ENCODE measurements around the gene TRERF1. TPM values are rescaled to one million over a fixed set of nuclear protein-coding genes. Genes with fewer than 3 reads are reported as not detected.

Gene TRERF1
- total RNA-seq, 1 donor from 2014 or later = 0.58 TPM

DNA sequence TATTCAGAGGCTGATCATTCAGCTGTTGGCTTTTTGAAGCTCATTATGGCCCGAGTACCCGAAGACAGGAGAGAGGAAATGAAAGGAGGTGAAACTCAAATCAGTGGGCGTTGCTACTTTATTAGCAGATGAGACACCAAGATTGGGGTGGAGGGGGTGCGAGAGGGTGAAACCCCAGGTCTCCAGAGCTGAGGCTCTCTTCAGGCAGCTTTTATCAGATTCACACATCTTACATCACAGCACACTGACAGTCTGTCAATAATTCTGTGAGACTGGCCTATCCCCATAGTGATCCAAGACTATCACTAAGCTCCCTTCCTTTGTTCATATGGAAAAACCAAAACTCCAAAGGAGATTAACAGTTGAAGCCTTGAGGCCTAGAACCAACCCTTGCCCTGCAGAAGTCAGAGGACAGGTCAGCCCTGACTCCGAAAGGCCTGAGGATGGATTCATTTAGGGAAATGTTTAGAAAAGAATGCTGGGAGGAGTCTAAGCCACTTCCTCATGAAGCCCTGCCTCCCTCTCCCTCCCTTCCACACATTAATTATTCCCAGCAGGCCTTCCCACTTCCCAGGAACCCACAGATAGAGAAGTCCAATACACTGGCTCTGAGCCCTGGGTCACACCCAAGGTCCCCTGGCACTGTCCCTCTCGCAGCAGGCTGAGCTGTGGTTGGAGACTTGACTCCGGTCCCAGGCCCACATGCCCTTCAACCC, 23.2 kb downstream of the TRERF1 start:
- ATAC-seq (peak; percentile 93), DNase-seq (ENCODE audit: low spot score) (peak; percentile 61)

- ATAC-seq (no peak), DNase-seq (ENCODE audit: low spot score) (no peak)
These were observed 23.9 kb downstream of the TRERF1 start for GRCh38 chr6:42427871-42428270.

GRCh38 chr6:42426191-42426590, 25.5 kb downstream of the TRERF1 start:
- ATAC-seq (no peak), DNase-seq (ENCODE audit: low spot score) (no peak)

GRCh38 chr6:42424906-42425474, 26.7 kb downstream of the TRERF1 start:
- DNase-seq (ENCODE audit: low spot score) (peak; percentile 18), ATAC-seq (no peak)

DNA sequence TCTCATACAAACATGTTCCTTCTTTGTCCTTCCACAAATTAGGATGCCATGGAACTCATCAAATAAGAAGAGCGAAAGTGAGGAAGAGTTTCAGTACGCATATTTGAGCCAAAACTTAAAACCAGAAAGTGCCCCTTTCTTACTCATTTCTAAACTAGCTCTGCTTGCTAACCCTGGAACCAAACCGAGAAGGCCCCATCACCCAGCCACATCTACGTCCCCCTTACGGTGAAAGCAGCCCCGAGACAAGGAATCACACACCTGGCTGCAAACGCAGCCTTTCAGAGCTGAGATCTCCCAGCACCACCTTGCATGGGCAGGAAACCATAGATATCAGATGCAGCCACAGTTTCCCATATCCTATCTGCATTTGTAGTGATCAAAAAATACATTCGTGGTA, 28.5 kb downstream of the TRERF1 start:
- ATAC-seq = no peak
- peak; percentile 23 for DNase-seq (ENCODE audit: low spot score)

DNA sequence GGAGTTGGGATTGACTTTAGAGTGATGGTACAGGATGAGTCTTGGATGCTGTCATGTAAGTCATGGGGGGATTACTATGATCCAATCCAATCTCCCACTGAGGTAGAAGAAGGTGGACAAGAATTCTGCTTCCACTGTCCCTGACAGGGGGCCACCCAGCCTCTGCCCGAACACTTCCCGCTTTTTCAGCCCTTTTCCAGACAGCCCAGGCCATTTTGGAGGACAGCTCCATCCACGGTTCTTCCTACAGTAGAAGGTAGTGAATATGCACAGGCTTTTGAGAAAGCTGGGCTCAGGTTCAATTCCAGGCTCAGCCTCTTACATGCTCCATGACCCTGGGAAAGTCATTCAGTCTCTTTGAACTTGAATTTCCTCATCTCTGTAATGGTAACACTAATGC, 31.0 kb downstream of the TRERF1 start:
- DNase-seq (ENCODE audit: low spot score) = peak; percentile 10

GRCh38 chr6:42419490-42420280, 32.0 kb downstream of the TRERF1 start:
- ATAC-seq (no peak), DNase-seq (ENCODE audit: low spot score) (peak; percentile 27)

More for the DNA sequence above, 31.0 kb downstream of the TRERF1 start:
- ATAC-seq = no peak

DNA sequence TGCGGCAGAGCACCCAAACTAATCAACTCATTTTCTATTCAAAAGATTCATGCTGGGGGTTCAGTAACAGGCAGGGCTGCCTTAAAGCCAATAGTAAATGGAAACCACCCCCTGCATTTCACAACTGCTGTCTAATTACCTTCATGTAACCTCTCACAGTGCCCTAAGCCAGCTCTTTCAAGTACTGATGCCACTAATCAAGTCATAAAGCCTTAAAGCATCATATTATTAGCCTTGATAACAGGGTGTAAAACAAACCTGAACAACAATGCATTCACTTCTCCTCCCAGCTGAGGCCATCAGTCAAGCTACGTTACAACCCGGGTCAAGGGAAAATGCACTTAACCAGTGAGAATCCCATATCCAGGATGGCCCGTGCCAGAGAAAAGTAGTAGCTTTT, 33.0 kb downstream of the TRERF1 start:
- no peak for ATAC-seq
- peak; percentile 7 for DNase-seq (ENCODE audit: low spot score)

GRCh38 chr6:42417641-42418112, 34.0 kb downstream of the TRERF1 start:
- ATAC-seq (no peak), DNase-seq (ENCODE audit: low spot score) (no peak)

- DNase-seq (ENCODE audit: low spot score) (peak; percentile 33), ATAC-seq (no peak)
These were observed 40.3 kb downstream of the TRERF1 start for GRCh38 chr6:42411406-42411805.

DNA sequence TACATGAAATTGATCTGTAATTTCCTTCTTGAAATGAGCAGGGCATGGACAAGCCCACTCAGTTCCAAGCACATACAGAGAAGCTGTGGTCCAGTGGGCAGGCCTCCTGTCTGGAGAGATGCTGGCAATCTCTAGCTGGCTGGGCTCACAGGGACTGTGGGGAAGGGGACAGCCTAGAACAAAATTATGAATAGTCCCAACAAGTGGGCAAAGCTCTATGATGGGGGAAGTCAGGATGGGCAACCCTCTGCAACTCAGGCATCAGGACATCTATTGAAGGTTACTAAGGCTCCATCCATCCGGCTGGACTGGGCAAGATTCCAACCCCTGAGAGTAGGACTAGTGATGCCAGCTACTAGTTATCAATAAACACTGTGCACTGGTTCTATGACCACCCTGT, 40.9 kb downstream of the TRERF1 start:
- ATAC-seq (no peak), DNase-seq (ENCODE audit: low spot score) (peak; percentile 33)

GRCh38 chr6:42409581-42409980, 42.1 kb downstream of the TRERF1 start:
- no peak for DNase-seq (ENCODE audit: low spot score)

DNA sequence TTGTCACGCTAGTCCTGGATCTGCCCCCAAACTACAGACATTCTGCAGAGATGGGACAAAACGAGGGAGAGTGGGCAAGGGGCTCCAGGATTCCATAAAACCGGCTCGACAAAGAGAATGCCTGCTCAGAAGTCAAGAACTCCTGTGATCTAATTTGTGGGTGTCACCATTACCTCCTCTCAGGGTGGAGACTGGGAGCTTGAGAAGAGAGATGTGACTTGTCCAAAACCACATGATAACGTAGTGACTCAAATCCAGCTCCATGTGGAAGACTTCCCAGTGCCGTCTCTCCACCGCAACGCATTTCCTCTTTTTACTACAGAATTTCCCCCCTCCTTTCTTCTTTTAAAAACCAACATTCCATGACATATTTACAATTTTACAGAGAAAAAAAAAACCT, 44.3 kb downstream of the TRERF1 start:
- ATAC-seq = no peak
- peak; percentile 21 for DNase-seq (ENCODE audit: low spot score)

More at GRCh38 chr6:42409581-42409980, 42.1 kb downstream of the TRERF1 start:
- no peak for ATAC-seq

DNA sequence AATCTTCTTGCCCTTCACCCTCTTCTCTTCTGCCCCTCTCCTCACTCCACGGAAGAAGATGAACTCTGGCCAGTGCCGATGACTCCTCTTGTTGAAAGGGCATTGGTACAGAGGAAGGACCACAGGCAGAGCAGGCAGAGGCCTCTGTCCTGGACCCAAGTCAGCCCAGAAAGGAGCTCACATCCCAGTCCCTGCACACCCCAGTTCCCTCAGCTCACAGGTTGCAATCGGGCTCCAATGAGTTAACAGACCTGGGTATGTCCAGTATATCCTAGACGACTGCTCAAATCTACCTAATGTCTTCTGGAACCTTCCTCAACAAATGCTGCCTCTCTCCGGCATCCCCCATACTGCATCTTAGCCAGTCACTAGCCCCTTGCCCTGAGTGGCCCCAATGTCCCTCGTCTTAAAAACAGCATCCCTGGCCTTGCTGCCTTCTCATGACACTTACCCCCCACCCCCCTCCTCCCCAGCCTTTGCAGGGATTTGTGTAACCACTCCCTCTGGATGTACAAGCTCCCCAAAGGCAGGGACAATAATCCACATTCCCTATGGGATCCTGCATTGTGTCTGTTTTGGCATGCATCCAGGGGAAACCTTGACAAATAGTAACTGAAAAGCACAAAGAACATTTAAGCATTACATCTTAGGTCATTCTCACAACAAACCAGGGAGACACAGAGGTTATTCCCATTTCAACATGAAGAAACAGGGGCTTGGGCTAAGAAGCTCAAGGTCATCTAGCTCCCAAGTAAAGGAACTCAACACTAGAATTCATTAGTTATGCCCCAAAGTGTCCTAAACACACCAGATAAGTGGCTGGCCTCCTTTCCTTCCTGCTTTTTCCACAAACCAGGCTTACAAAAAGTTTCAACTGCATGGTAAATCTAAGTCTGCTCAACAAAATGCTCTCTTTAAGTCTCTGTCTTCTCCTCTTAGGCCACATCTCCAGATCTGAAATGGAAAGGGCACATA, 45.1 kb downstream of the TRERF1 start:
- no peak for ATAC-seq
- DNase-seq (ENCODE audit: low spot score) = peak; percentile 34

GRCh38 chr6:42405021-42405420, 46.7 kb downstream of the TRERF1 start:
- no peak for ATAC-seq
- DNase-seq (ENCODE audit: low spot score) = peak; percentile 3

DNA sequence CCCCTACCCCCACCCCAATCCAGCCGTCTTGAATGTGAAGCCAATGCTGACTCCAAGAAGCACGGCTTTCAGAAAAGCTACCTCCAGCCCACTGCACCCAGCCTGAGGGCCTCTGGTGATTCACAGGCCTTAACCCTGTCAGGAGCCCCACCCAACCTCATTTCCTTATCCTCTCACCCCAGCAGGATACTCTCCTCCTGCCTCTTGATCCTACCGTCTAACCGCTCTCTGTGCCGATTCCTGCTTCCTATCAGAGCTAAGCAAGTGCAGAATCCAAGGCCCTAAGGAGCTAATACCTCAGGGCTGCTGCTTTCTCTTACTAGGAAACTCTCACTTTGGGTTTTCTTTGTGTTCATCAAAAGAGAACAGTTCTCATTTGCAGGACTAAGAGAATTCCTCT, 47.2 kb downstream of the TRERF1 start:
- peak; percentile 33 for ATAC-seq
- peak; percentile 21 for DNase-seq (ENCODE audit: low spot score)

DNA sequence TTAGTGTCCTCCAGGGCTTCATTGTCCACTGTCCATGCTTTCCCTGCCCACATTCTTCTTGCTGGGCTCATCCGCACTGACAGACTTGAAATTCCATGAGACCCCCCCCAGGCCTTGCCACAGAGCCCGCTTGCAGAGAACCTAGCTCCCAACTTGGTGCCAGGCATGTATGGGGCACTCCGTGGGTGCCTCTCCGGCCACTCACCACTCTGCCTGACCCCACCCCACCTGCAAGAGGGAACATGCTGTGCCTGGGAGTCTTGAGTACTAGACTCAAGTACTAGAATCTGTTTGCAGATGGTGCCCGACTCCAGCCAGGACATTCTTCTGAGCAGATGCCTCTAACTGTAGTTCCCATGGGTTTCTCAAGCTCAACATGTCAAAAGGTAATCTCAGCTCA, 47.9 kb downstream of the TRERF1 start:
- ATAC-seq (no peak), DNase-seq (ENCODE audit: low spot score) (peak; percentile 33)

DNA sequence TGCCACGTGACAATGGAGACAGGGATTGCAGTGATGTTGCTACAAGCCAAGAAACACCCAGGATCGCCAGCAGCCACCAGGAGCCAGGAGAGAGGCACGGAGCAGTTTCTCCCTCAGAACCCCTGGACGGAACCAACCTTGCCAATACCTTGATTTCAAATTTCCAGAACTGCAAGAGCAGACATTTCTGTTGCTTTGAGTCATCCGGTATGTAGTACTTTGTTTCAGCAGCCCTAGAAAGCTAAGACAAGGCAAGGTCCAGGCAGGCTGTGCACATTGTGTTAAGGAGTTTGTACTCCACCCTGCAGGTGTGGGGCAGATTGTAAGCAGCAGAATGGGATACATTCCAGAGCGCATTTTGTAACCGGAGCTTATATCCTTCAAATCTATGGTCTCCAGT, 48.3 kb downstream of the TRERF1 start:
- ATAC-seq (no peak), DNase-seq (ENCODE audit: low spot score) (peak; percentile 39)

- DNase-seq (ENCODE audit: low spot score) = peak; percentile 23
These were observed 49.5 kb downstream of the TRERF1 start for GRCh38 chr6:42402184-42402583.

DNA sequence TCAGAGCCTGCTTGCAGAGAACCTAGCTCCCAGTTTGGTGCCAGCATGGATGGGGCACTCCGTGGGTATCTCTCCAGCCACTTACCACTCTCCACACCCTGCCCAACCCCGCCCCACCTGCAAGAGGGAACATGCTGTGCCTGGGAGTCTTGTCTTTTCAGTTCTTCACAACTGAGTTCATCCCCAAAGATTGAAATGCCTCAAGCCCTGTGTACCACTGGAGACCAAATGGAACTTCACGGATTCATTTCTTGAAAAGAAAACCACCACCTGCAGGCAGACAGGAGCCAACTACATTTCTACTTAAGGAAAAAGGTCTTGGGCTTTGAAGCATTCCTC, 50.1 kb downstream of the TRERF1 start:
- no peak for ATAC-seq
- DNase-seq (ENCODE audit: low spot score) = peak; percentile 29

More at GRCh38 chr6:42402184-42402583, 49.5 kb downstream of the TRERF1 start:
- no peak for ATAC-seq
